Forelimb muscle (tissue), 1 donor: Measurements from ENCODE around the gene RFXANK. TPM values are rescaled to one million over a fixed set of nuclear protein-coding genes. Genes with fewer than 3 reads are reported as not detected.
A peak's percentile ranks its signal among the peaks of the same experiment; 100 is the strongest.
"Not testable (repeated sequence)": the region's sequence is repeated elsewhere in the genome, so short reads cannot be mapped to it uniquely, and the experiment has no call there.

Experiments
- DNase-seq: peaks from one replicate; pipeline ENCODE4 v3.0.0-alpha.2; 2013; ENCODE audit warnings: low read depth
- polyA plus RNA-seq: library from polyadenylated mRNA; unstranded; fragments of 120-200 nt; gene quantifications from one replicate; pipeline ENCODE4 v1.2.1, GENCODE V29; 2013; ENCODE audit not compliant: insufficient read length

The RFXANK gene, protein sequence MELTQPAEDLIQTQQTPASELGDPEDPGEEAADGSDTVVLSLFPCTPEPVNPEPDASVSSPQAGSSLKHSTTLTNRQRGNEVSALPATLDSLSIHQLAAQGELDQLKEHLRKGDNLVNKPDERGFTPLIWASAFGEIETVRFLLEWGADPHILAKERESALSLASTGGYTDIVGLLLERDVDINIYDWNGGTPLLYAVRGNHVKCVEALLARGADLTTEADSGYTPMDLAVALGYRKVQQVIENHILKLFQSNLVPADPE
- polyA plus RNA-seq: 66.5 TPM

- peak; percentile 99 for DNase-seq
Measured at GRCh38 chr19:19192078-19192882, at the start of gene RFXANK, which contains the start of gene BORCS8. Gene RFXANK (plus strand): TSS chr19:19192258. CDS start chr19:19193947, 1,689 bp downstream. Gene BORCS8 (minus strand): TSS chr19:19192152. CDS start chr19:19192117, 35 bp downstream.

GRCh38 chr19:19142347-19142746 is 49.7 kb upstream of the RFXANK start:
- no peak for DNase-seq

DNA sequence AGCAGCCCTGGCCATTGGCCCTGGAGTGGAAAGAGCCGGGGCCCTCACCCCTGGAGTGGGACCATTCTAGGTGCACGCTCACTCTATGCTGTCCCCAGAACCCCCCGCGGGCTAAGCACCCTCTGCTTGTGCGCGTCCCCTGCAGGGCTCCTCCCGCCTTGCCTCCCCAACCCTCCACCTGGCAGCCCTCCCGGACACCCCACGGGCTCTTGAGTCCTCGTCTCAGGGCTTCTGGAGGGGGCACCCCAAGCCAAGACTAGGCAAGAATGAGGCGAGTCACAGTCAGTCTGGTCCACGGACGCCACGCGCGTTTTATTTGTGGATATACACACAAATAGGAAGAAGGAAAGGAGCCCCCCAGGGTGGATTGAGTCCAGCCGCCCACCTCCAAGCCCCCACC is 46.8 kb upstream of the RFXANK start:
- no peak for DNase-seq

DNA sequence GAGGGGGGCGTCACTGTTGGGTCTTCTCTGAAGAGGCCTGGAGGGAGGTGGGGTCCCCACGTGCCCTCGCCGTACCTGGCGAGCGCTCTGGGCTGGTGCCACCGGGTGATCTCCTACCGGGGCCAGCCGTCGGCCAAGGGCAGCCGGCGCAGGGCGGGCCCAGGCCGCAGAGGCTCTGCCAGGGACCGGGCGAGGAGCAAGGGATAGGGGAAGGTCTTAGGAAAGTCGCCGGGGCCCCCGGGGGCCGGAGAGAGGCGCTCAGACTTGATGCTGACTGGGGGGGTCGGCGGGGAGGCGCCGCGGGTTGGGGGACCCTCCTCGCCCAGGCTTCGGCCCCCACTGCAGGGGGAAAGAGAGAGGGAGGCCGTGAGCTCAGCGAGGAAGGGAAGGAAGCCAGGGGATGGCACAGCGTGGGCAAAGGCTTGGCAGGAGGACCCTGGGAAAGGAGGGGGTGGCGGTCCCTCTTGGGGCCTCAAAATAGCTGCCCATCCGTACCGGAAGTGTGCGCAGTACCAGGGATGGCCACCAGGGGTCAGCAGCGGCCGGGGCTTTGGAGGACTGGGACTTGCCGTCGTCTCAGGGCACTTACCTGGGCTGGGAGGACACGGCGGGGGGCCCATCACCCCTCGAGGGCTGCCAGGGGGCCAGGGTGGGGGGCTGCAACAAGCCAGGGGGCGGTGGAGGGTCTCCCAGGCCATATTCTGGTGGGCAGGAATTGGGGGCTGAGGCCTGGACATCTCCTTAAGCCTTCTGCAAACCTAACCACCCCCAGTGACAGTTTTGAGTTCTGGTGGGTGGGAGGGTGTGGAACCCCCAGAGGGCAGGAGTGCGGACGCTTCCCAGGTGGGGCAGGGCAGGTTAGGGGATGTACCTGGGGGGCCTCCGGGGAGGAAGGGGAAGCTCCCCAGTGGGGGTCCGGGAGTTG is 46.1 kb upstream of the RFXANK start:
- no peak for DNase-seq

DNA sequence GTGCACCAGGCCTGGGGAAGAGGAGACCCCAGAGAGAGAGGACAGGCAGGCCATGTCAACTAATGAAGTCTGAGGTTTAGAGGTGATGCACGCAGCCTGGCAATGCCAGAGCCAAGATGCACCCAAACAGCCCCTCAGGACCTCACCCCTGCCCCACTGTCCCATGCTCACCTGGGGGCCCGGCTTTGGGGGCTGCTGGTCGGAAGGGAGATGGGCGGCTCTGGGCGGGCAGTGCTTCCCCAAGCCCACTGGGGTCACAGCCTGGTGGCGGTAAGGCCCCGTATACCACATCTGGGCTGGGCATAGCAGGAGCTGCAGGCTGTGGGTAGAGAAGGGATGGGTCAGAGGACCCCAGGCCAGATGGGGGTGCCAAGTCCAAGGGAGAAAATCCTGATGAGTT is 45.2 kb upstream of the RFXANK start:
- no peak for DNase-seq

DNA sequence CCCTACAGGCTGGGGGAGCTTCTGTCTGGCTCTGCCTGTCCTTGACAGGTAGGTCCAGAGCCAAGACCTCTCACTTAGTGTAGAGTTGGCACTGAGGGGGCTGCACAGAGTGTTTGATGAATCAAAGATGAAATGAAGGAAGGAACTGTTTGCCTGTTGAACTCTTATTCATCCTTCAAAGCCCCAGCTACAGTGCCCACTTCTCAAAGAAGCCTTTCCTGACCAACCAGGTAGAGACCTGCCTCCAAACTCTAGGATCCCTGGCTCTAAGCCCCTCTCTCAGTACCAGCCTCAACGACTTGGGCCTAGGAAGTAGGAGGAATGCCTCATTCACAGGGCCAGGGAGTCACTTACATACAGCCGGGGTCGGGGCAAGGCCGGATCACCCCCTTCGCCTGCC is 44.7 kb upstream of the RFXANK start:
- no peak for DNase-seq

GRCh38 chr19:19148504-19148903 is 43.6 kb upstream of the RFXANK start:
- not testable (repeated sequence) for DNase-seq

- DNase-seq: no peak
Measured at GRCh38 chr19:19149435-19149834, 42.6 kb upstream of the RFXANK start.

GRCh38 chr19:19151418-19151817 is 40.6 kb upstream of the RFXANK start:
- no peak for DNase-seq

DNA sequence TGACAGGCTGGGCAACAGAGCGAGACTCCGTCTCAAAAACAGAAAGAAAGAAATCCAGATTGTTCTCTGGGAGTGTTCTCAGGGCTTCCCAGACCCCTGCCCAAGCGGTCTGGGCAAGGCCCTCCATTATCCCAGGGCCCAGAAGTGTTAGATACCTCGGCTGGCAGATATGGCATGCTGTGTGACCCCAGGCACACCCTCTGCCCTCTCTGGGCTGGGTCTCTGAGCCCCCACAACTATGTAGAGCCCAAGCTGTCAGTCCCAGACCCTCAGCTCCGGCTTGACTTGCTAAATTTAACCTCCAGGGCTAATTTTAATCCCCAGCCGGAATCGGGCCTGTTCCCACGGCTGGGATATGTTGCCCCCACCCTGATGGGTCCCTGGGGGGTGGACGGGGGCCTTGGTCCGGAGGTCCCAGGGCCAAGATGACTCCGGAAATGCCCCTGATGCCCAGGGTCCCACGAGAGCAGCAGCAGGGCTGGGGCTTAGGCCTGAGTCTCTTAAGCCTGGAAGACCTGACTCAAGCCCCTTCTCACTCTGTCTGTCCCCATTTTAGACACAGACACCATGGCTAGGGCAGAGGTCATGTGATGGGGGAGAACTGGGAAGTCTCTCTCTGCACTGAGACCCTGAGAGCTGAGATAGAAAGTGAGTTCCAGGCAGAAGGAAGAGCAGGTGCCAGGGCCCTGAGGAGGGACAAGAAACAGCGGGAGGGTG is 39.2 kb upstream of the RFXANK start:
- DNase-seq: no peak

GRCh38 chr19:19154768-19155494 is 37.1 kb upstream of the RFXANK start:
- DNase-seq: no peak

- DNase-seq: no peak
Measured at GRCh38 chr19:19155495-19156219, 36.4 kb upstream of the RFXANK start.

DNA sequence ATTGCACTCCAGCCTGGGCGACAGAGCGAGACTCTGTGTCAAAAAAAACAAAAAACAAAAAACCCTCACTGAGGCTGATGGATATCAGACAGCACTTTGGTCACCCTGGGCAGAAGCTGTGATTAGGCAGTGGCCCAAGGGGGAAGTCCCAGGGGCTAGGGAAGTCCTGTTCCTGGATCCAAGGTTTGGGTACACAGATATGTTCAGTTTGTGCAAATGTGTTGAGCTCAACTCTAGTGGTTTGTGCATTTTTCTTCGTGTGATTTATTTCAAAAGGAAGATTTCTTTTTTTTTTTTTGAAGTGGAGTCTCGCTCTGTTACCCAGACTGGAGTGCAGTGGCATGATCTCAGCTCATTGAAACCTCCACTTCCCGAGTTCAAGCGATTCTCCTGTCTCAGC is 34.2 kb upstream of the RFXANK start:
- DNase-seq: no peak

DNA sequence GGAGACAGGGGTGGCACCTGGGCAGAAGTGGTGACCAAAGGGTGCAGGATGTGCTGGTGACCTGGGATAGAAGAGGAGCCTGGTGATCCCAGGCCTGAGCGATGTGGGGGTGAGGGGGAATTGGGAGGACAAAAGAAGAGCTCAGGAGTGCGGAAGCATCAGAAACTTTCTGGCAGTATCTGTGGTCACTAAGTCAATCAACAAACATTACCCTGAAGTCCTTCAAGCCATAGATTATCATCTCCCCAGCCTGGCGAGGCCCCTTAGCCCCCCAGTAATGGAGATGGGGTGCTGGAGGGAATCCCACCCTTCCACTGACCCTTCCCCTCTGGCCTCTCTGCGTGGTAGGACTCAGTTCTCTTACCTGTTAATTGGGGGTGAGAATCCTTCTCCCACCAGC is 32.5 kb upstream of the RFXANK start:
- DNase-seq: no peak

DNA sequence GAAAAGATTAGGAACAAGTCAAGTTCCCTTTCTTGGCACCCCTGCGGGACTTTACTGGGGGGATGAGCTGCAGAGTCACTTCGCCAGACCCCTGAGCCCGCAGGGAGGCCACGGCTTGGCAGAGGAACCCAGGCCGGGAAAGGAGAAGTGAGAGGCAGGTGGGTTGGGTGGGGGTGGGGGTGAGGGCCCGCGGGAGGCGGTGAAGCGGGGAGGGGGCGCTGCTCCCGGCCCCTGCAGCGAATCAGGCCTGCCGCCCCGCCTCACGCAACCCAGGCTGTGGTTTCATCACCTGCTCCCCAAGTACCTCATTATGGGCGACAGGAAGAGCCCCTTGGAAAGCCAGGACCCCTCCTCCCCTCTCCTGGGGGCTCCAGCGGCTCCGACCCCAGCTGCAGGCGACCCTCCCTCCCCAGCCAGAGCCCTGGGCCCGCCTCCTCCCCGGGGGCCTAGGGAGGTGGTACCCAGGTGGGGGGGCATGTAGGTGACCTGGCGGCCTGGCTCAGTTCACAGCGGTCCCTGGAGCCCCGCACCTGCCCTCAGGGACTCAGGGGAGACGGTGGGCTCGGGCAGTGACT is 31.5 kb upstream of the RFXANK start:
- no peak for DNase-seq

DNA sequence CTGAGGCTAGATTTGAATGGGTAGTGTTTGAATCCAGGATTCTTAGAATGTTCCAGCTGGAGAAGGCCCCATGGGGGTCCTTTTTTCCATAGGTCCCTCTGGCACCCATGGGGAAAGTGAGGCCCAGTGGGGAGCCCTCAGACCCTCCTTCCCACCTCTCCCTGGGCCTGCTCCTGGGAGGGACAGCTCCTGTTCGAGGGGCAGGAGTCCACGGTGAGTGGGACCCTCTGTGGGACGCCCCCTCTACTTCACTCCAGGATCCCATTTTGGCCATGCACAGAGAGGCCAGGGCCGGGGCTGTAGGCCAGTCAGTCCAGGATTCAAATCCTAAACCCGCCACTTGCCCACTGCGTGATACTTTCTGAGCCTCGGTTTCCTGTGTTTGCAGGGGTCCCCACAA is 29.6 kb upstream of the RFXANK start:
- DNase-seq: no peak

- no peak for DNase-seq
Measured at GRCh38 chr19:19165396-19165795, 26.7 kb upstream of the RFXANK start.

DNA sequence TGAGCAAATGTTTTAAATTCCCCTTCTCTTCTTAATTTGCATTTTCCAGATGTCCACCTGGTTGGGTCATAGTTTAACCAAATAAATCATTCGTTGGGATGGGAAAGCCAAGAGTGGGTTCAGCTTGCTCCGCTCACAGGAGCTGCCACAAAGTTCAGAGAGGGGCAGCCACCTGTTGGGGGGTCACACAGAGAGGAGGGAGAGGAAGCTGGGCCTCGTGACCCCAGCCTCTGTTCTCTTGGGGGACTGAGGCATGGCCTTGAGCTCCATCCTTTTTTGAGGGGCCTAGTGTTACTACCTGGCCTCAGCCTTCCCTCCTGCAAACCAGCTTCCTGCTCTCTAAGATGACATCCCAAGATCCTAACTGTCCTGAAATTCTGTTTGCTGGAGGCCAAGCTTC is 24.4 kb upstream of the RFXANK start:
- no peak for DNase-seq

DNA sequence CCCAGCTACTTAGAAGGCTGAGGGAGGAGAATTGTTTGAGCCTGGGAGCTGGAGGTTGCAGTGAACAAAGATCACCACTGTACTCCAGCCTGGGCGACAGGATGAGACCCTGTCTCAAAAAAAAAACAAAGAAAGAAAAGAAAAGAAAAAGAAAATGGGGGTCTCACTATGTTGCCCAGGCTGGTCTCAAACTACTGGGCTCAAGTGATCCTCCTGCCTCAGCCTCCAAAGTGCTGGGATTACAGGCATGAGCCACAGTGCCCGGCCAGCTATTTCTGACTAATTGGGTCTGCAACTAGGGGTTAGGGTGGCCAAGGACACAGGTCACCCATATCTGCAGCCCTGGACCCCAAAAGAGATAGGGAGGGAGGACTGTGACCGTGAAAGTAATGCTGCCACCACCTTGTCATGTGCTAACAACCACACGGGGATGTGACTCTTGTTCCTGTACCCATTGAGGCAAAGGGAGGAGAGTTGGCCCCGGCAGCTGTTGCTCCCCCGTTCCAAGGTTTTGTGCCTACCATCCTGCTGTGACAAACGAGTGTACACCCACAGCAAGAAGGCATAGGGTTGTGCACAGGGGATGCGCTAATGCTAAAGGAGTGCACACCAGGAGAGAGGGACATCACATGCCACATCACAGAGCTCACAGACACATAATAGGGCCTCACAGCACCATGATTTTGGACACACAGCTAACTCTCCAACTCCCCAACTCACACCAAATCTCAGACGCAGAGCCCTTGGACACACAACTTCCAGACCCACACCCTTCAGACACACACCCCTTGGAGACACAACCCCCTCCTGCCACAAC is 22.6 kb upstream of the RFXANK start:
- DNase-seq: no peak
